Heart left ventricle (tissue), 16 donors: ENCODE data around the gene ID3. TPM values are rescaled to one million over a fixed set of nuclear protein-coding genes. Genes with fewer than 3 reads are reported as not detected.

Experiments used
- ATAC-seq, 4 donors: fragments of 200-7000 bp; cut with Tn5 transposase; one replicate each; pipeline ENCODE4 v1.9.1; 2020 to 2022; ENCODE audit warnings: moderate library complexity in 4 of 4, mild to moderate bottlenecking in 3 of 4, moderate number of reproducible peaks in 1 of 4
- DNase-seq, 5 donors: peaks; one replicate each; pipeline ENCODE4 v3.0.0-alpha.2; 2020
- H3K27ac ChIP-seq, 12 donors: fragments of 200-600 bp; sonication (generic) in 4 of 12; one replicate each; pipeline versions ENCODE4 v1.5.0 to v1.8.0; 2016 to 2022; ENCODE audit warnings: mild to moderate bottlenecking in 2 of 12
- H3K27me3 ChIP-seq, 9 donors: fragments of 200-600 bp; sonication (generic) in 2 of 9; one replicate each; pipeline versions ENCODE4 v1.5.1 to v1.8.0; 2016 to 2022; ENCODE audit warnings: mild to moderate bottlenecking in 3 of 9
- H3K36me3 ChIP-seq, 9 donors: fragments of 200-600 bp; sonication (generic) in 2 of 9; one replicate each; pipeline versions ENCODE4 v1.5.0 to v1.8.0; 2018 to 2022; ENCODE audit warnings: mild to moderate bottlenecking in 2 of 9
- H3K4me1 ChIP-seq, 12 donors: fragments of 200-600 bp; sonication (generic) in 4 of 12; one replicate each; pipeline versions ENCODE4 v1.5.0 to v1.8.0; 2016 to 2022; ENCODE audit warnings: mild to moderate bottlenecking in 3 of 12
- H3K4me3 ChIP-seq, 12 donors: fragments of 200-600 bp; sonication (generic) in 4 of 12; one replicate each; pipeline versions ENCODE4 v1.5.0 to v1.8.0; 2017 to 2022; ENCODE audit warnings: mild to moderate bottlenecking in 9 of 12, moderate library complexity in 4 of 12
- H3K9me3 ChIP-seq, 12 donors: fragments of 200-600 bp; sonication (generic) in 4 of 12; one replicate each; pipeline versions ENCODE4 v1.5.0 to v1.8.0; 2016 to 2022; ENCODE audit warnings: mild to moderate bottlenecking in 1 of 12
- POLR2A ChIP-seq, 2 donors: fragments of 450-650 bp; IDR thresholded peaks; one replicate each; pipeline ENCODE4 v1.6.1; 2017; ENCODE audit warnings: antibody characterized with exemption in 2 of 2, mild to moderate bottlenecking in 2 of 2, moderate library complexity in 2 of 2
- WGBS, 4 donors: extraction: QIAGEN DNeasy Blood & Tissue Kit in 2 of 4; methylation state at CpG; one replicate each; pipeline versions ENCODE4 v1.1.5 to v1.1.7; 2013 to 2018; 5-methylcytosine and 5-hydroxymethylcytosine counted together
- intact Hi-C, 10 donors: fragments of 100-400 bp; cut with DNase I; formaldehyde crosslinking; loops; one replicate each; pipeline versions ENCODE4 v1.11.1 to v1.14.2; 2022
- polyA plus RNA-seq, 2 donors: library from polyadenylated mRNA; stranded (reverse); fragments of 200-250 nt; gene quantifications; one replicate each; pipeline ENCODE4 v1.2.3, GENCODE V29; 2013
- total RNA-seq, 9 donors: library from RNA; depleted of rRNA in 2 of 9; stranded (reverse); fragments of >200 nt in 2 of 9; fragmentation: NEBNext Ultra II Directional in 3 of 9; extraction: Animal tissue kit (Norgen Biotek cat#: 25700) in 3 of 9; gene quantifications; one replicate each; pipeline versions ENCODE4 v1.1.0 to v1.2.4, GENCODE V29; 2016 to 2023
- TF ChIP-seq, protein P1 (sequence below), 12 donors: fragments of 200-600 bp; sonication (generic) in 4 of 12; IDR thresholded peaks; one replicate each; pipeline versions ENCODE4 v1.5.0 to v1.8.0; 2018 to 2022; ENCODE audit warnings: antibody characterized with exemption in 12 of 12, mild to moderate bottlenecking in 5 of 12
- donor health status: ischemic (EF 13 %, LVEDD 7.1; RV severe dilation, severe dysfunction).
- donor health status: healthy with polysubstance abuse.
- donor health status: DM: no; HTN: yes; CAD: no.
- donor health status: DM: no; HTN: no; CAD: no.
- donor health status: ischemic (EF 25% LVEDD 6.9; RV normal size, moderate dysfunction).
- donor health status: ischemic (EF 25% LVEDD 5.7; RV mildly dilated, moderate dysfunction).
- donor health status: healthy.
- donor health status: DM: yes; HTN: yes; CAD: no.
- donor health status: ischemic (EF 35%, LVEDD 5.7; RV mildly dilated, moderate dysfunction).
- donor health status: nonischemic (EF 11% LVEDD 7.7; RV severe dilation, severe dysfunction).
- donor health status: DM: yes; HTN: yes; CAD: no.
- donor health status: PGD.
- donor health status: ischemic (EF 29% LVEDD 5.4; RV normal size, mild dysfunction).
- donor health status: nonischemic (EF 23%, LVEDD 6.1; RV moderate dilation, normal function).

Gene ID3
- total and polyA plus RNA-seq, 11 donors = 55.3 to 185 (median 91.0) TPM

DNA sequence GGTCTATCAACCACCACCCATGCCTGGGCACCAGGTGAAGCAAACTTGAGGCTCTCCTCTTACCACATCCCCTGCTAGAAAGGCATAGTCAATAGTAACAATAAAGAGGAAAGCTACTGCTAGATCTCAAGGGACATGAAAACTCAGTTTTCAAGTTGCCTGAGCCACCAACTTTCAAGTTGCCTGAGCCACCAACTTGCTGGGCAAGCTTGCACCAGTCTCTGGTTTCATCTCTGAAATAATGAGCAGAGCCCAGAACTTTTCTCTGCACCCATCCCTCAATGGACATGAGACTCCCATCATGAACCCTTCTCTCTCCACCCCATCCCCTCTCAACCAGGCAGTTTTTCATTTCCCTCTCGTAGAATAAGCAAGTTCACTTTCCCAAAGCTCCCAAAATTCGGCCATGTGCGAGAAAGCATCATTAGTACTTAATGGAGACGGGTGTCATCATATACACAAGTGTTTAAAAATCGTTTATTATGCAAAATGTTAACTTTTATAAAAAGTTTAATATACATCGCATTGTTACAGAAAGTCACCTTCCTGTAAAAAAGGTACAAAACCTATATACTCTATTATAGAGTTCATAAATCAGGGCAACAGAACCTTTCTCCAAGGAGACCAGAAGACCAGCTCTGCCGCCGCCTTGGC lies 1.7 kb downstream of the ID3 start:
- peak overlapping the region; percentile 83 to 97 (median 94) for H3K27ac ChIP-seq
- H3K4me3 ChIP-seq = peak overlapping the region; percentile 60 to 92 (median 79)
- no peaks in the 10 kb centered on the region for H3K9me3 ChIP-seq
- no peak for ATAC-seq
- intact Hi-C loops = loop anchor here in 2 of 10 donors (5.0 to 10.0 kb wide), 2 partner anchors 80 to 197 kb away; no protein-coding TSS in a partner anchor
- no peak for DNase-seq
- H3K36me3 ChIP-seq = peaks cover 0 to 25% (median 14%) of the 10 kb centered on the region in 9 donors
- TF ChIP-seq, protein P1, sequence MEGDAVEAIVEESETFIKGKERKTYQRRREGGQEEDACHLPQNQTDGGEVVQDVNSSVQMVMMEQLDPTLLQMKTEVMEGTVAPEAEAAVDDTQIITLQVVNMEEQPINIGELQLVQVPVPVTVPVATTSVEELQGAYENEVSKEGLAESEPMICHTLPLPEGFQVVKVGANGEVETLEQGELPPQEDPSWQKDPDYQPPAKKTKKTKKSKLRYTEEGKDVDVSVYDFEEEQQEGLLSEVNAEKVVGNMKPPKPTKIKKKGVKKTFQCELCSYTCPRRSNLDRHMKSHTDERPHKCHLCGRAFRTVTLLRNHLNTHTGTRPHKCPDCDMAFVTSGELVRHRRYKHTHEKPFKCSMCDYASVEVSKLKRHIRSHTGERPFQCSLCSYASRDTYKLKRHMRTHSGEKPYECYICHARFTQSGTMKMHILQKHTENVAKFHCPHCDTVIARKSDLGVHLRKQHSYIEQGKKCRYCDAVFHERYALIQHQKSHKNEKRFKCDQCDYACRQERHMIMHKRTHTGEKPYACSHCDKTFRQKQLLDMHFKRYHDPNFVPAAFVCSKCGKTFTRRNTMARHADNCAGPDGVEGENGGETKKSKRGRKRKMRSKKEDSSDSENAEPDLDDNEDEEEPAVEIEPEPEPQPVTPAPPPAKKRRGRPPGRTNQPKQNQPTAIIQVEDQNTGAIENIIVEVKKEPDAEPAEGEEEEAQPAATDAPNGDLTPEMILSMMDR (IDR thresholded peaks at IDR 0.05) = no peak
- no peak for TF ChIP-seq POLR2A (IDR thresholded peaks at IDR 0.05)
- WGBS, 4 donors = 35 to 47% (median 42%) methylated on average over 8 of the region's 8 CpGs
- peaks cover 4 to 83% (median 57%) of the 10 kb centered on the region in 12 donors for H3K4me1 ChIP-seq
- peaks cover 0 to 9% (median 0%) of the 10 kb centered on the region in 9 donors for H3K27me3 ChIP-seq

DNA sequence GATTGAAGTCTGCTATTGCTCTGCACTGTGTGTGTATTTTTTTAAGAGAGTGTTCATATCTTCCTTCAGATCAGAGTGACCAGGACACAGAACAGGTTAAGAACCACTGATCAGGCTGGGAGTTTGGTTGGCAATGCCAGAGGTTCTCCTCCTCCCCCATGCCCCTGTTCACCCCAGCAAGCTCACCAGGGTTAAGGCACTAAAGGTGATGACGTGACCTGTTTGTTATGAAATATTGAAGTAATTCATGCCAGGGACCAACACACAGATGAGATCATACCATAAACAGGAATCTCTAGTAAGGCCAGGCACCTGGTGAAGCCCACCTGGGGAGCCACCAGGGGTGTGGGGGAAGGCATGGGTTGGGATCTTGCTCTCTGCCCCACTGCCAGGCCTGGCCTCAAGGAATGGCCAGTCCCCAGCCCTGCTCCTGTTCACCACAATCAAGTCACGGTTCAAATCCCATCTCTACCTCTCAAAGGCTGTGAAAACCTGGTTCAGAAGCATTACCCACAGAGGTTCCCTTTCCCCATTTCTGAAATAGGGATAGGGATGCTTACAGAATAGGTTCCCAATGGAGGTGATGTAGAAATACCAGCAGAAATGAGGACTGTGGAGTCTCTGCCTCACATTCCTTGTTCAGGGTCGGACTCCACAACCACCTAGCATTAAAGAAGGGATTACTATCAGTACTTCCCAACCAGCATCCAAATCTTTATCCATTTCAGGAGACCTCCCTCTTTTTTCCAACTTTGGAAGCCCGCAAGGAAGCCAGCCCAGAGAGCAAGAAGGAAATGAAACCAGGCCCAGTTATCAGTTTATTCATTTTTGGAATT lies 2.4 kb downstream of the ID3 start:
- peak overlapping the region; percentile 83 to 97 (median 94) for H3K27ac ChIP-seq
- no peaks in the 10 kb centered on the region for H3K9me3 ChIP-seq
- intact Hi-C loops = loop anchor here in 2 of 10 donors (5.0 to 10.0 kb wide), 2 partner anchors 80 to 198 kb away; no protein-coding TSS in a partner anchor
- ATAC-seq = no peak
- H3K4me3 ChIP-seq = peak overlapping the region; percentile 60 to 92 (median 79)
- peaks cover 0 to 9% (median 0%) of the 10 kb centered on the region in 9 donors for H3K27me3 ChIP-seq
- WGBS, 4 donors = 33 to 55% (median 44%) methylated on average over 4 of the region's 4 CpGs
- no peak for DNase-seq
- TF ChIP-seq, protein P1 (IDR thresholded peaks at IDR 0.05) = no peak
- peaks cover 4 to 75% (median 54%) of the 10 kb centered on the region in 12 donors for H3K4me1 ChIP-seq
- peaks cover 0 to 25% (median 14%) of the 10 kb centered on the region in 9 donors for H3K36me3 ChIP-seq

DNA sequence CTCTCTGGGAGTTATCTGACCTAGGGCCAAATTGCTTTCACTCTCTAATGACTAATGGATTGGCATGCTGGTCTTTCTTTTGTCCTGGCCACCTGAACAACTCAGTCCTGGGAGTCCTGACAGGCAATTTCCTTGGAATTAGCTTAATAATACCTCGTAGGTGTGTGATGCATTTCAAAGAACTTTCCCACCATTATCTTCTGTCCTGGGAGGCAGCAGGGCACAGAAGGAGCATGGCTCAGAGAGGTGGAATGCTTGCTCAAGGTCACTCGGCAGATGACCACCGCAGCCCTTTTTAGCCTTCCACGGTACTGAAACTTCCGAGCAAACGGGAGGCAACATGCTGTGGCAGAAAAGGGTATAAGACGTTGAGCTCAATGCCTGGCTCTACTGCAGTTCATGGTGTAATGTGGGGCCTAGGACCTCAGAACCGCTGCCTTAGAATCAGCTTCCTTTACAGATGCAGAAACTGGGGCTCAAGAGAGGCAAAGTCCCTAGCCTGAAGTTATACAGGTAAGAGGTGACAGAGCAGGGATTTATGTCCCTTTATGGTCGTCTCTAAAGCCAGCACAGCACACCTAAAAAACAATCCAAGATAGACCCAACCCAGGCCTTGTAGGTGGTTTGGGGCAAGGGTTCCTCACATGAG lies 3.2 kb downstream of the ID3 start:
- H3K27ac ChIP-seq = peak overlapping the region; percentile 83 to 97 (median 94)
- peaks cover 0 to 9% (median 0%) of the 10 kb centered on the region in 9 donors for H3K27me3 ChIP-seq
- H3K9me3 ChIP-seq = no peaks in the 10 kb centered on the region
- peaks cover 0 to 68% (median 46%) of the 10 kb centered on the region in 12 donors for H3K4me1 ChIP-seq
- TF ChIP-seq POLR2A (IDR thresholded peaks at IDR 0.05) = no peak
- TF ChIP-seq, protein P1 (IDR thresholded peaks at IDR 0.05) = no peak
- peak overlapping the region in 11 of 12 donors; percentile 1 to 92 (median 80) for H3K4me3 ChIP-seq
- DNase-seq = peak in 2 of 5 donors; percentile 28 to 42
- ATAC-seq = peak in 1 of 4 donors; percentile 0
- intact Hi-C loops = loop anchor here in 2 of 10 donors (5.0 to 10.0 kb wide), 2 partner anchors 81 to 199 kb away; no protein-coding TSS in a partner anchor
- H3K36me3 ChIP-seq = peaks cover 0 to 25% (median 14%) of the 10 kb centered on the region in 9 donors
- WGBS, 4 donors = 26 to 43% (median 36%) methylated on average over 9 of the region's 9 CpGs
